PC-3 (cell line): ENCODE results near the gene ZCCHC10. TPM values are rescaled to one million over a fixed set of nuclear protein-coding genes. Genes with fewer than 3 reads are reported as not detected.
A peak's percentile ranks its signal among the peaks of the same experiment; 100 is the strongest.
"Not testable (repeated sequence)": the region's sequence is repeated elsewhere in the genome, so short reads cannot be mapped to it uniquely, and the experiment has no call there.

Source experiments
- ATAC-seq: fragments of 200-7000 bp; cut with Tn5 transposase; 2 replicates; pipeline ENCODE4 v1.9.1; 2020; ENCODE audit warnings: mild to moderate bottlenecking, moderate library complexity
- BruUV-seq: library from RNA; stranded (reverse); fragments of 400-500 nt; replicated peaks from 2 replicates; lab custom pipeline; 2021; lab: Mats Ljungman, UMichigan
- CTCF ChIA-PET: fragments of 300-600 bp; sonication (Branson Sonifier 250); formaldehyde crosslinking; loops from one replicate; lab custom pipeline; 2022; ENCODE audit warnings: antibody characterized with exemption; lab: Charles Lee
- POLR2A ChIA-PET: fragments of 300-600 bp; sonication (Branson Sonifier 250); formaldehyde crosslinking; loops from one replicate; lab custom pipeline; 2022; ENCODE audit warnings: antibody characterized with exemption; ENCODE audit not compliant: unreplicated experiment; lab: Charles Lee
- DNase-seq: peaks from one replicate; pipeline ENCODE4 v3.0.0-alpha.2; 2015
- H2AFZ ChIP-seq: fragments of 300-600 bp; sonication (generic); 2 replicates; pipeline ENCODE4 v1.6.0; 2016; ENCODE audit warnings: antibody characterized with exemption, low read length
- H3F3A ChIP-seq: fragments of 300-600 bp; sonication (generic); one replicate; pipeline ENCODE4 v1.6.0; 2017; ENCODE audit warnings: antibody characterized with exemption, low read length, control low read depth, mild to moderate bottlenecking; ENCODE audit not compliant: unreplicated experiment
- H3K27ac ChIP-seq: fragments of 300-600 bp; sonication (generic); 2 replicates; pipeline ENCODE4 v1.5.1; 2016; ENCODE audit warnings: mild to moderate bottlenecking, low read length
- H3K27me3 ChIP-seq: fragments of 300-600 bp; sonication (generic); 2 replicates; pipeline ENCODE4 v1.6.1; 2016; ENCODE audit warnings: low read length, mixed read lengths
- H3K36me3 ChIP-seq: fragments of 300-600 bp; sonication (generic); 2 replicates; pipeline ENCODE4 v1.6.1; 2016; ENCODE audit warnings: low read depth, mixed run types, low read length, mixed read lengths
- H3K4me1 ChIP-seq: fragments of 300-600 bp; sonication (generic); 2 replicates; pipeline ENCODE4 v1.5.1; 2016; ENCODE audit warnings: low read length; ENCODE audit not compliant: insufficient read depth
- H3K4me2 ChIP-seq: fragments of 300-600 bp; sonication (generic); 2 replicates; pipeline ENCODE4 v1.6.0; 2016; ENCODE audit warnings: low read length
- H3K4me3 ChIP-seq: fragments of 300-600 bp; sonication (generic); 2 replicates; pipeline ENCODE4 v1.5.1; 2016; ENCODE audit warnings: mild to moderate bottlenecking, low read length, mixed read lengths
- H3K79me2 ChIP-seq: fragments of 300-600 bp; sonication (generic); 2 replicates; pipeline ENCODE4 v1.6.1; 2017; ENCODE audit warnings: low read length, mixed read lengths
- H3K9ac ChIP-seq: fragments of 300-600 bp; sonication (generic); 2 replicates; pipeline ENCODE4 v1.6.0; 2016; ENCODE audit warnings: mild to moderate bottlenecking, low read length
- H3K9me2 ChIP-seq: fragments of 300-600 bp; sonication (generic); replicated peaks from 2 replicates; pipeline ENCODE4 v1.6.1; 2016; ENCODE audit warnings: mixed run types, low read length, mixed read lengths
- H3K9me3 ChIP-seq: fragments of 300-600 bp; sonication (generic); 2 replicates; pipeline ENCODE4 v1.6.1; 2016; ENCODE audit warnings: low read length, mixed read lengths
- H4K20me1 ChIP-seq: fragments of 300-600 bp; sonication (generic); 2 replicates; pipeline ENCODE4 v1.6.1; 2016; ENCODE audit warnings: low read length, mixed read lengths
- EZH2 ChIP-seq: fragments of 300-600 bp; sonication (generic); IDR thresholded peaks from one replicate; pipeline ENCODE4 v1.6.1; 2017; ENCODE audit warnings: antibody characterized with exemption, mild to moderate bottlenecking, low read length; ENCODE audit not compliant: unreplicated experiment
- EZH2phosphoT487 ChIP-seq: fragments of 300-600 bp; sonication (generic); IDR thresholded peaks from 2 replicates; pipeline ENCODE4 v1.6.1; 2018; ENCODE audit warnings: mild to moderate bottlenecking, antibody characterized with exemption, low read length, borderline replicate concordance
- intact Hi-C: fragments of 100-400 bp; cut with micrococcal nuclease; formaldehyde crosslinking; loops from 2 replicates; pipeline ENCODE4 v1.9.0; 2023
- total RNA-seq: library from RNA; depleted of rRNA; stranded (reverse); fragments of >200 nt; gene quantifications from 2 replicates; pipeline ENCODE4 v1.2.3, GENCODE V29; 2014
- TF ChIP-seq, protein P1 (sequence below): fragments of 300-600 bp; sonication (generic); conservative IDR thresholded peaks from 2 replicates; pipeline ENCODE4 v1.5.1; 2017; ENCODE audit warnings: antibody characterized with exemption, low read depth, mild to moderate bottlenecking, low read length

Gene ZCCHC10
- total RNA-seq, 1 experiment from 2014 or later, result 6.1 TPM

DNA sequence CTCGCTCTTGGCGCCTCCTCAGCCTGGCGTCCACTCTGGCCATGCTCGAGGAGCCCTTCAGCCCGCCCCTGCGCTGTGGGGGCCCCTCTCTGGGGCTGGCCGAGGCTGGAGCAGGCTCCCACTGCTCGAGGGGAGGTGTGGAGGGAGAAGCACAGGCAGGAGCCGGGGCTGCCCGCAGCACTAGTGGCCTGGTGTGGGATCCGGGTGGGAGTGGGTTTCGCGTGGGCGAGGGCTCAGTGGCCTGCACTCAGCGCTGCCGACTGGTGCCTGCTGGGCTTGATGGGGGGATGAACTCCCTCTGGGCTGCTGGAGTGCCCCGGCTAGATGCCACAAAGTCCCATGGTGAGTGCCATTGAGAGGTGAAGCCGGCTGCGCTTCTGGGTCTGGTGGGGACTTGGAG lies 21.1 kb upstream of the ZCCHC10 start:
- Histone ChIP-seq H3K9ac (no peak overlapping the region), H2AFZ (no peak overlapping the region), H3K9me2 (no peaks in the 10 kb centered on the region), H3K4me1 (peaks cover 25% of the 10 kb centered on the region), H3K27me3 (no peaks in the 10 kb centered on the region), H3K79me2 (peaks cover 16% of the 10 kb centered on the region), H3K4me3 (no peak overlapping the region), H3K9me3 (no peaks in the 10 kb centered on the region), H3K36me3 (no peaks in the 10 kb centered on the region), H3K4me2 (no peak overlapping the region), H4K20me1 (no peaks in the 10 kb centered on the region), H3F3A (no peaks in the 10 kb centered on the region), H3K27ac (no peak overlapping the region)
- no peak for ATAC-seq
- intact Hi-C loops, result no loop called here
- ChIA-PET POLR2A (no interaction called here), CTCF (no interaction called here)
- TF ChIP-seq, protein P1, sequence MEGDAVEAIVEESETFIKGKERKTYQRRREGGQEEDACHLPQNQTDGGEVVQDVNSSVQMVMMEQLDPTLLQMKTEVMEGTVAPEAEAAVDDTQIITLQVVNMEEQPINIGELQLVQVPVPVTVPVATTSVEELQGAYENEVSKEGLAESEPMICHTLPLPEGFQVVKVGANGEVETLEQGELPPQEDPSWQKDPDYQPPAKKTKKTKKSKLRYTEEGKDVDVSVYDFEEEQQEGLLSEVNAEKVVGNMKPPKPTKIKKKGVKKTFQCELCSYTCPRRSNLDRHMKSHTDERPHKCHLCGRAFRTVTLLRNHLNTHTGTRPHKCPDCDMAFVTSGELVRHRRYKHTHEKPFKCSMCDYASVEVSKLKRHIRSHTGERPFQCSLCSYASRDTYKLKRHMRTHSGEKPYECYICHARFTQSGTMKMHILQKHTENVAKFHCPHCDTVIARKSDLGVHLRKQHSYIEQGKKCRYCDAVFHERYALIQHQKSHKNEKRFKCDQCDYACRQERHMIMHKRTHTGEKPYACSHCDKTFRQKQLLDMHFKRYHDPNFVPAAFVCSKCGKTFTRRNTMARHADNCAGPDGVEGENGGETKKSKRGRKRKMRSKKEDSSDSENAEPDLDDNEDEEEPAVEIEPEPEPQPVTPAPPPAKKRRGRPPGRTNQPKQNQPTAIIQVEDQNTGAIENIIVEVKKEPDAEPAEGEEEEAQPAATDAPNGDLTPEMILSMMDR, result no peak
- TF ChIP-seq EZH2 (no peak), EZH2phosphoT487 (no peak)
- no peak for DNase-seq
- BruUV-seq, result no TSS peak

DNA sequence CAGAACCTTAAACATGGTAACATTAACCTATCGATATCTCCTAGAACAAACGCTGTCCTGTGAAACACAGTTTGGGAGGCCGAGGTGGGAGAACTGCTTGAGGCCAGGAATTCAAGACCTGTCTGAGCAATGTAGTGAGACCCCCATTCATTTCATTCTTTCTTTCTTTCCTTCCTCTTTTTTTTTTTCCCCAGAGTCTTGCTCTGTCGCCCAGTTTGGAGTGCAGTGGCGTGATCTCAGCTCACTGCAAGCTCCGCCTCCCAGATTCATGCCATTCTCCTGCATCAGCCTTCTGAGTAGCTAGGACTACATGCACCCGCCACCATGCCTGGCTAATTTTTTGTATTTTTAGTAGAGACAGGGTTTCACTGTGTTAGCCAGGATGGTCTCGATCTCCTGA lies 20.2 kb upstream of the ZCCHC10 start:
- BruUV-seq, ATAC-seq, H3K27me3 ChIP-seq, H2AFZ ChIP-seq, intact Hi-C loops, H3K4me3 ChIP-seq, H3K9me3 ChIP-seq, H3K27ac ChIP-seq, DNase-seq, H3K9me2 ChIP-seq, H3K4me2 ChIP-seq, H3K36me3 ChIP-seq, H4K20me1 ChIP-seq, H3F3A ChIP-seq, POLR2A ChIA-PET, H3K9ac ChIP-seq, CTCF ChIA-PET, H3K79me2 ChIP-seq: not testable (repeated sequence)
- H3K4me1 ChIP-seq, result peaks cover 25% of the 10 kb centered on the region

- Histone ChIP-seq H3K79me2 (no peaks in the 10 kb centered on the region), H4K20me1 (no peaks in the 10 kb centered on the region), H3F3A (no peaks in the 10 kb centered on the region), H3K4me2 (no peak overlapping the region), H3K4me3 (no peak overlapping the region), H3K9ac (no peak overlapping the region), H3K9me3 (no peaks in the 10 kb centered on the region), H2AFZ (no peak overlapping the region), H3K4me1 (no peaks in the 10 kb centered on the region), H3K9me2 (no peaks in the 10 kb centered on the region), H3K27ac (no peak overlapping the region), H3K36me3 (no peaks in the 10 kb centered on the region), H3K27me3 (no peaks in the 10 kb centered on the region)
- no peak for TF ChIP-seq EZH2phosphoT487
- TF ChIP-seq EZH2, result no peak
- TF ChIP-seq, protein P1, result no peak
- ATAC-seq (peak; percentile 59), DNase-seq (peak; percentile 38)
- intact Hi-C loops, result no loop called here
- ChIA-PET CTCF (interaction anchor here (0.7 kb wide), 1 partner anchor 80 kb away, joined by 3 read pairs; no protein-coding TSS in a partner anchor), POLR2A (no interaction called here)
- no TSS peak for BruUV-seq
Observed at GRCh38 chr5:133041910-133042309, 15.6 kb upstream of the ZCCHC10 start.
